ENCODE data around the gene APOL6. TPM values are rescaled to one million over a fixed set of nuclear protein-coding genes. Genes with fewer than 3 reads are reported as not detected.

APOL6 gene
- polyA plus RNA-seq, 2 of the 4 experiments (the other 2 are of a cell fraction): 1.3 to 2.7 TPM

DNA sequence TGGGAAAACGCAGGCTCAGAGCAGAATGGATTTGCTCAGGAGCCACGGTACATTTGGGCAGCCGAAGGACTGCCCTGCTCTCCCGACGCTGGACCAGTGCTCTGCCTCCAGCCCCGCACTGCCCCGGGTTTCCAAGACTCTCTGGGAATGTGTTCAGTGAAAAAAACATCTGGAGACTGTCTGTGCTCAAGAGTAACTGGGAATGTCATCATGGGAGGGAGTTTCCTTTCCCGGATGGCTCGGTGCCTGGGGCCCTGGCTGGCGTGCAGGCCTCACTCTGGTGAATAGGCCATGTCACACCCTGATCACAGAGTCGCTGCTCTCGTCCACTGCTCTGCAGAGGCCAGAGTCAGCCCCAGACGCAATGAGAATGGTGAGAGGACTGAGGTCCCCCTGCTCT lies 9.8 kb upstream of the APOL6 start:
- no peak for TF ChIP-seq RCOR1 (IDR thresholded peaks at IDR 0.05; ENCODE audit: low read depth, low read length)
- TF ChIP-seq FOSL2 (IDR thresholded peaks at IDR 0.05): no peak
- TF ChIP-seq FOSL2 (CRISPR knock-in tag; IDR thresholded peaks at IDR 0.05): no peak
- no peak for TF ChIP-seq NR3C1 (IDR thresholded peaks at IDR 0.05)
- no peak for TF ChIP-seq POLR2AphosphoS2 (conservative IDR thresholded peaks at IDR 0.05; ENCODE audit: low read length)
- TF ChIP-seq HOXA7 (CRISPR knock-in tag; IDR thresholded peaks at IDR 0.05): no peak
- TF ChIP-seq, protein P1, sequence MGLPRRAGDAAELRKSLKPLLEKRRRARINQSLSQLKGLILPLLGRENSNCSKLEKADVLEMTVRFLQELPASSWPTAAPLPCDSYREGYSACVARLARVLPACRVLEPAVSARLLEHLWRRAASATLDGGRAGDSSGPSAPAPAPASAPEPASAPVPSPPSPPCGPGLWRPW (IDR thresholded peaks at IDR 0.05): no peak
- no peak for TF ChIP-seq HDAC2 (IDR thresholded peaks at IDR 0.05)
- no peak for TF ChIP-seq HOXB5 (CRISPR knock-in tag; IDR thresholded peaks at IDR 0.05)
- TF ChIP-seq RARB (CRISPR knock-in tag; IDR thresholded peaks at IDR 0.05): no peak
- TF ChIP-seq, protein P2, sequence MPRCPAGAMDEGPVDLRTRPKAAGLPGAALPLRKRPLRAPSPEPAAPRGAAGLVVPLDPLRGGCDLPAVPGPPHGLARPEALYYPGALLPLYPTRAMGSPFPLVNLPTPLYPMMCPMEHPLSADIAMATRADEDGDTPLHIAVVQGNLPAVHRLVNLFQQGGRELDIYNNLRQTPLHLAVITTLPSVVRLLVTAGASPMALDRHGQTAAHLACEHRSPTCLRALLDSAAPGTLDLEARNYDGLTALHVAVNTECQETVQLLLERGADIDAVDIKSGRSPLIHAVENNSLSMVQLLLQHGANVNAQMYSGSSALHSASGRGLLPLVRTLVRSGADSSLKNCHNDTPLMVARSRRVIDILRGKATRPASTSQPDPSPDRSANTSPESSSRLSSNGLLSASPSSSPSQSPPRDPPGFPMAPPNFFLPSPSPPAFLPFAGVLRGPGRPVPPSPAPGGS (IDR thresholded peaks at IDR 0.05): no peak
- TF ChIP-seq, protein P3, sequence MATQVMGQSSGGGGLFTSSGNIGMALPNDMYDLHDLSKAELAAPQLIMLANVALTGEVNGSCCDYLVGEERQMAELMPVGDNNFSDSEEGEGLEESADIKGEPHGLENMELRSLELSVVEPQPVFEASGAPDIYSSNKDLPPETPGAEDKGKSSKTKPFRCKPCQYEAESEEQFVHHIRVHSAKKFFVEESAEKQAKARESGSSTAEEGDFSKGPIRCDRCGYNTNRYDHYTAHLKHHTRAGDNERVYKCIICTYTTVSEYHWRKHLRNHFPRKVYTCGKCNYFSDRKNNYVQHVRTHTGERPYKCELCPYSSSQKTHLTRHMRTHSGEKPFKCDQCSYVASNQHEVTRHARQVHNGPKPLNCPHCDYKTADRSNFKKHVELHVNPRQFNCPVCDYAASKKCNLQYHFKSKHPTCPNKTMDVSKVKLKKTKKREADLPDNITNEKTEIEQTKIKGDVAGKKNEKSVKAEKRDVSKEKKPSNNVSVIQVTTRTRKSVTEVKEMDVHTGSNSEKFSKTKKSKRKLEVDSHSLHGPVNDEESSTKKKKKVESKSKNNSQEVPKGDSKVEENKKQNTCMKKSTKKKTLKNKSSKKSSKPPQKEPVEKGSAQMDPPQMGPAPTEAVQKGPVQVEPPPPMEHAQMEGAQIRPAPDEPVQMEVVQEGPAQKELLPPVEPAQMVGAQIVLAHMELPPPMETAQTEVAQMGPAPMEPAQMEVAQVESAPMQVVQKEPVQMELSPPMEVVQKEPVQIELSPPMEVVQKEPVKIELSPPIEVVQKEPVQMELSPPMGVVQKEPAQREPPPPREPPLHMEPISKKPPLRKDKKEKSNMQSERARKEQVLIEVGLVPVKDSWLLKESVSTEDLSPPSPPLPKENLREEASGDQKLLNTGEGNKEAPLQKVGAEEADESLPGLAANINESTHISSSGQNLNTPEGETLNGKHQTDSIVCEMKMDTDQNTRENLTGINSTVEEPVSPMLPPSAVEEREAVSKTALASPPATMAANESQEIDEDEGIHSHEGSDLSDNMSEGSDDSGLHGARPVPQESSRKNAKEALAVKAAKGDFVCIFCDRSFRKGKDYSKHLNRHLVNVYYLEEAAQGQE (IDR thresholded peaks at IDR 0.05): no peak
- Histone ChIP-seq H3K4me1 (peaks cover 6% of the 10 kb centered on the region), H3K27ac (no peak overlapping the region), H3K9me3 (no peaks in the 10 kb centered on the region), H3K4me3 (no peak overlapping the region), H3K4me2 (no peak overlapping the region)
- ChIA-PET POLR2A (no interaction called here), CTCF (no interaction called here)
- FAIRE-seq (no peak), DNase-seq (ENCODE audit: low read depth in 1 of 2, low spot score in 1 of 2) (no peak), ATAC-seq (no peak)
- 86% methylated on average over 11 of the region's 13 CpGs for WGBS (ENCODE audit: missing lambda C conversion rate)

GRCh38 chr22:35641494-35642120 lies 6.6 kb upstream of the APOL6 start:
- POLR2A ChIA-PET: interaction anchor here (0.5 kb wide), 1 partner anchor 451 kb away, joined by 4 read pairs; no protein-coding TSS in a partner anchor
- 68% methylated on average over 6 of the region's 7 CpGs for WGBS (ENCODE audit: missing lambda C conversion rate)
- TF ChIP-seq KDM1A (IDR thresholded peaks at IDR 0.05; ENCODE audit: low read depth) (no peak), RCOR1 (IDR thresholded peaks at IDR 0.05; ENCODE audit: low read depth, low read length) (no peak)

DNA sequence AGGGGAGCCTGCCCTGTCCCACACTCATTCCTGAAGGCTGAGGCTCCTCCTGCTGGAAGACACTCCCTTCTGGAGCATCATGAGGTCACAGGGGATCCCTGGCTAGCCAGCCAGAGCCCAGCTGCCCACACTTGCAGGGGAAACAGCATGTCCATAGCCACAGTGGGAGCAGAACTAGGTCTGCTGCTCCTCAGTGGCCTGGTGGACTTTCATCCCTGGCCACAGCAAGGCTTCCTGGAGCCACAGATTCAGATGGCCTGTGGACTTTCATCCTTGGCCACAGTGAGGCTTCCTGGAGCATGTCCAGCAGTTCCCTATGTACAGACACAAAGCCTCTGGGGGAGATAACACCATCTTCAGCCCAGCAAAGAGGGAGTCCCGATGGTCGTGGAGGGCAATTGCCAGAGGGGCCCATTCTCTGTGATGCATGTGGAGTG lies 5.9 kb upstream of the APOL6 start:
- ATAC-seq (peak; percentile 50 to 63; a peak in 4 of 6 replicates), FAIRE-seq (no peak), DNase-seq (ENCODE audit: low read depth in 1 of 2, low spot score in 1 of 2) (no peak)
- peaks cover 6% of the 10 kb centered on the region for H3K4me1 ChIP-seq
- TF ChIP-seq, protein P2 (IDR thresholded peaks at IDR 0.05): no peak
- TF ChIP-seq ZFP36 (IDR thresholded peaks at IDR 0.05; ENCODE audit: borderline replicate concordance, partially characterized antibody) (no peak), JUN (IDR thresholded peaks at IDR 0.05) (no peak), CTCF (IDR thresholded peaks at IDR 0.05) (no peak), MAZ (IDR thresholded peaks at IDR 0.05; ENCODE audit: borderline replicate concordance, low read depth, low read length) (no peak), TFCP2L1 (CRISPR knock-in tag; IDR thresholded peaks at IDR 0.05) (no peak), JUNB (IDR thresholded peaks at IDR 0.05) (no peak)
- WGBS (ENCODE audit: missing lambda C conversion rate): 61% methylated on average over 2 of the region's 2 CpGs
- no peak overlapping the region for H3K4me3 ChIP-seq
- POLR2A ChIA-PET: no interaction called here
- H3K4me2 ChIP-seq: no peak overlapping the region
- CTCF ChIA-PET: interaction anchor here (0.5 kb wide), 1 partner anchor 503 kb away, joined by 3 read pairs; no protein-coding TSS in a partner anchor
- H3K9me3 ChIP-seq: no peaks in the 10 kb centered on the region
- H3K27ac ChIP-seq: peak overlapping the region in 1 of 2 experiments; percentile 36; a peak in 2 of 6 replicates

More at GRCh38 chr22:35641494-35642120, 6.6 kb upstream of the APOL6 start:
- no peak for FAIRE-seq
- CTCF ChIA-PET: interaction anchor here (0.5 kb wide), 1 partner anchor 1605 kb away, joined by 3 read pairs; no protein-coding TSS in a partner anchor
- Histone ChIP-seq H3K4me3 (no peak overlapping the region), H3K4me1 (peaks cover 6% of the 10 kb centered on the region), H3K9me3 (no peaks in the 10 kb centered on the region), H3K4me2 (no peak overlapping the region), H3K27ac (no peak overlapping the region)
- no peak for DNase-seq (ENCODE audit: low read depth in 1 of 2, low spot score in 1 of 2)
- ATAC-seq: no peak
